Measurements from ENCODE around the gene ATXN1.
"Not testable (repeated sequence)": the region's sequence is repeated elsewhere in the genome, so short reads cannot be mapped to it uniquely, and the experiment has no call there.

Gene ATXN1

GRCh38 chr6:16570221-16570553 is 191.1 kb downstream of the ATXN1 start:
- no peak for DNase-seq (ENCODE audit: low read depth)

- DNase-seq (ENCODE audit: low read depth), result no peak
Measured at GRCh38 chr6:16568128-16568527, 193.1 kb downstream of the ATXN1 start.

GRCh38 chr6:16567071-16567470 is 194.2 kb downstream of the ATXN1 start:
- DNase-seq (ENCODE audit: low read depth), result no peak

- DNase-seq (ENCODE audit: low read depth), result no peak
Measured at GRCh38 chr6:16564436-16564835, 196.8 kb downstream of the ATXN1 start.

- no peak for DNase-seq (ENCODE audit: low read depth)
Measured at GRCh38 chr6:16563628-16564240, 197.5 kb downstream of the ATXN1 start.

GRCh38 chr6:16562498-16562897 is 198.8 kb downstream of the ATXN1 start:
- DNase-seq (ENCODE audit: low read depth), result no peak

GRCh38 chr6:16559071-16559470 is 202.2 kb downstream of the ATXN1 start:
- DNase-seq (ENCODE audit: low read depth), result no peak

- DNase-seq (ENCODE audit: low read depth), result no peak
Measured at GRCh38 chr6:16555550-16555949, 205.7 kb downstream of the ATXN1 start.

- DNase-seq (ENCODE audit: low read depth), result no peak
Measured at GRCh38 chr6:16553531-16553930, 207.7 kb downstream of the ATXN1 start.

GRCh38 chr6:16551466-16551865 is 209.8 kb downstream of the ATXN1 start:
- DNase-seq (ENCODE audit: low read depth), result no peak

GRCh38 chr6:16548121-16548520 is 213.1 kb downstream of the ATXN1 start:
- DNase-seq (ENCODE audit: low read depth), result no peak

- no peak for DNase-seq (ENCODE audit: low read depth)
Measured at GRCh38 chr6:16547587-16547986, 213.7 kb downstream of the ATXN1 start.

GRCh38 chr6:16546861-16547260 is 214.4 kb downstream of the ATXN1 start:
- DNase-seq (ENCODE audit: low read depth), result no peak

GRCh38 chr6:16545382-16545781 is 215.9 kb downstream of the ATXN1 start:
- no peak for DNase-seq (ENCODE audit: low read depth)

- DNase-seq (ENCODE audit: low read depth), result no peak
Measured at GRCh38 chr6:16544521-16544920, 216.7 kb downstream of the ATXN1 start.

- DNase-seq (ENCODE audit: low read depth), result no peak
Measured at GRCh38 chr6:16544006-16544405, 217.3 kb downstream of the ATXN1 start.

GRCh38 chr6:16543521-16543920 is 217.7 kb downstream of the ATXN1 start:
- DNase-seq (ENCODE audit: low read depth), result no peak

- no peak for DNase-seq (ENCODE audit: low read depth)
Measured at GRCh38 chr6:16542070-16542469, 219.2 kb downstream of the ATXN1 start.

GRCh38 chr6:16540804-16541752 is 220.2 kb downstream of the ATXN1 start:
- no peak for DNase-seq (ENCODE audit: low read depth)

- DNase-seq (ENCODE audit: low read depth), result not testable (repeated sequence)
Measured at GRCh38 chr6:16540383-16540782, 220.9 kb downstream of the ATXN1 start.

GRCh38 chr6:16539086-16539931 is 222.0 kb downstream of the ATXN1 start:
- no peak for DNase-seq (ENCODE audit: low read depth)

- DNase-seq (ENCODE audit: low read depth), result no peak
Measured at GRCh38 chr6:16535564-16535963, 225.7 kb downstream of the ATXN1 start.

- no peak for DNase-seq (ENCODE audit: low read depth)
Measured at GRCh38 chr6:16533721-16534136, 227.5 kb downstream of the ATXN1 start.
